Neural cell (in vitro differentiated cells): ENCODE measurements around the gene RSPH1. TPM values are rescaled to one million over a fixed set of nuclear protein-coding genes. Genes with fewer than 3 reads are reported as not detected.

ENCODE experiments used
- H2AFZ ChIP-seq: fragments of 200-600, 300-800 bp; sonication (generic), shearing (Covaris generic); 2 replicates; pipeline ENCODE4 v1.6.0; 2014; ENCODE audit warnings: low read depth, mild to moderate bottlenecking, antibody characterized with exemption, low read length, moderate library complexity
- H3F3A ChIP-seq: fragments of 200-600 bp; shearing (Covaris generic); 2 replicates; pipeline ENCODE4 v1.6.1; 2016; ENCODE audit warnings: mild to moderate bottlenecking, moderate library complexity, mixed read lengths, antibody characterized with exemption, low read length; ENCODE audit not compliant: insufficient read depth, poor library complexity, severe bottlenecking
- H3K27ac ChIP-seq: fragments of 200-600, 300-800 bp; sonication (generic), shearing (Covaris generic); 2 replicates; pipeline ENCODE4 v1.5.1; 2014; ENCODE audit warnings: mild to moderate bottlenecking, low read length, moderate library complexity
- H3K27me3 ChIP-seq: fragments of 300-800, 200-600 bp; sonication (generic), shearing (Covaris generic); 2 replicates; pipeline ENCODE4 v1.6.0; 2014; ENCODE audit warnings: mild to moderate bottlenecking, low read depth, low read length, moderate library complexity; ENCODE audit not compliant: insufficient read depth
- H3K36me3 ChIP-seq: fragments of 300-800, 200-600 bp; sonication (generic), shearing (Covaris generic); 2 replicates; pipeline ENCODE4 v1.5.1; 2014; ENCODE audit warnings: mild to moderate bottlenecking, antibody characterized with exemption, low read length, moderate library complexity; ENCODE audit not compliant: insufficient read depth
- H3K4me2 ChIP-seq: fragments of 300-800, 200-600 bp; sonication (generic), shearing (Covaris generic); 2 replicates; pipeline ENCODE4 v1.6.0; 2014; ENCODE audit warnings: mild to moderate bottlenecking, low read length
- H3K4me3 ChIP-seq: fragments of 300-800, 200-600 bp; sonication (generic), shearing (Covaris generic); 2 replicates; pipeline ENCODE4 v1.5.1; 2014; ENCODE audit warnings: mild to moderate bottlenecking, low read length, moderate library complexity
- H3K79me2 ChIP-seq: fragments of 200-600 bp; shearing (Covaris generic); replicated peaks from 2 replicates; pipeline ENCODE4 v1.6.0; 2014; ENCODE audit warnings: mild to moderate bottlenecking, low read length, moderate library complexity; ENCODE audit not compliant: insufficient read depth
- H3K9ac ChIP-seq: fragments of 300-800, 200-600 bp; sonication (generic), shearing (Covaris generic); 2 replicates; pipeline ENCODE4 v1.6.1; 2016; ENCODE audit warnings: mild to moderate bottlenecking, low read length, mixed read lengths
- H3K9me2 ChIP-seq: fragments of 200-600 bp; shearing (Covaris generic); 2 replicates; pipeline ENCODE4 v1.6.1; 2016; ENCODE audit warnings: mild to moderate bottlenecking, low read length, mixed read lengths; ENCODE audit not compliant: insufficient read depth
- H3K9me3 ChIP-seq: fragments of 200-600, 300-800 bp; sonication (generic), shearing (Covaris generic); 2 replicates; pipeline ENCODE4 v1.6.1; 2016; ENCODE audit warnings: mild to moderate bottlenecking, mixed run types, low read length, moderate library complexity, mixed read lengths
- H4K20me1 ChIP-seq: fragments of 200-600 bp; shearing (Covaris generic); 2 replicates; pipeline ENCODE4 v1.6.1; 2016; ENCODE audit warnings: mild to moderate bottlenecking, mixed run types; ENCODE audit not compliant: insufficient read depth
- CTCF ChIP-seq: fragments of 450-650 bp; IDR thresholded peaks from 2 replicates; pipeline ENCODE4 v1.5.1; 2014; ENCODE audit warnings: antibody characterized with exemption, mild to moderate bottlenecking, moderate library complexity; ENCODE audit not compliant: poor library complexity, severe bottlenecking
- EP300 ChIP-seq: fragments of 450-650 bp; conservative IDR thresholded peaks from 2 replicates; pipeline ENCODE4 v1.6.1; 2014; ENCODE audit warnings: antibody characterized with exemption, mild to moderate bottlenecking, moderate library complexity; ENCODE audit not compliant: poor library complexity, severe bottlenecking
- EZH2 ChIP-seq: fragments of 200-600, 300-800 bp; shearing (Covaris generic), sonication (generic); IDR thresholded peaks from 2 replicates; pipeline ENCODE4 v1.6.1; 2014; ENCODE audit warnings: antibody characterized with exemption, low read length, borderline replicate concordance, mild to moderate bottlenecking; ENCODE audit not compliant: insufficient read depth, poor library complexity, severe bottlenecking
- MXI1 ChIP-seq: fragments of 450-650 bp; conservative IDR thresholded peaks from 2 replicates; pipeline ENCODE4 v1.6.1; 2014; ENCODE audit warnings: antibody characterized with exemption, mild to moderate bottlenecking; ENCODE audit not compliant: poor library complexity, severe bottlenecking
- POLR2AphosphoS5 ChIP-seq: IDR thresholded peaks from 2 replicates; pipeline ENCODE4 v1.6.1; 2012
- RAD21 ChIP-seq: fragments of 450-650 bp; conservative IDR thresholded peaks from 2 replicates; pipeline ENCODE4 v1.6.1; 2014; ENCODE audit warnings: antibody characterized with exemption, mild to moderate bottlenecking, moderate library complexity
- REST ChIP-seq: IDR thresholded peaks from 2 replicates; pipeline ENCODE4 v1.6.1; 2012; ENCODE audit warnings: borderline replicate concordance
- SMC3 ChIP-seq: fragments of 450-650 bp; conservative IDR thresholded peaks from 2 replicates; pipeline ENCODE4 v1.6.1; 2014; ENCODE audit warnings: antibody characterized with exemption, mild to moderate bottlenecking, moderate library complexity; ENCODE audit not compliant: poor library complexity
- TAF1 ChIP-seq: IDR thresholded peaks from 2 replicates; pipeline ENCODE4 v1.6.1; 2012; ENCODE audit warnings: low read depth
- polyA plus RNA-seq: library from polyadenylated mRNA; depleted of rRNA; stranded (reverse); fragments of >200 nt; gene quantifications from 2 replicates; pipeline ENCODE4 v1.2.3, GENCODE V29; 2014

The RSPH1 gene
- polyA plus RNA-seq, 1 donor from 2014 or later: 1.3 TPM

- TF ChIP-seq REST (no peak), EP300 (no peak), TAF1 (no peak), MXI1 (no peak), EZH2 (no peak), CTCF (no peak)
- Histone ChIP-seq H3K9me3 (no peaks in the 10 kb centered on the region), H3K36me3 (no peaks in the 10 kb centered on the region), H3K4me3 (no peak overlapping the region), H3K9me2 (no peaks in the 10 kb centered on the region), H3K27me3 (no peaks in the 10 kb centered on the region), H3F3A (no peaks in the 10 kb centered on the region), H3K9ac (no peak overlapping the region), H4K20me1 (no peaks in the 10 kb centered on the region), H2AFZ (no peak overlapping the region), H3K4me2 (no peak overlapping the region), H3K27ac (no peak overlapping the region), H3K79me2 (no peaks in the 10 kb centered on the region)
Observed at GRCh38 chr21:42486072-42486471, 10.0 kb downstream of the RSPH1 start.

GRCh38 chr21:42484966-42485365 is 11.1 kb downstream of the RSPH1 start:
- H3K79me2 ChIP-seq: no peaks in the 10 kb centered on the region
- H3K4me3 ChIP-seq: no peak overlapping the region
- no peaks in the 10 kb centered on the region for H3K9me3 ChIP-seq
- no peaks in the 10 kb centered on the region for H4K20me1 ChIP-seq
- no peaks in the 10 kb centered on the region for H3K27me3 ChIP-seq
- no peaks in the 10 kb centered on the region for H3F3A ChIP-seq
- no peak overlapping the region for H3K9ac ChIP-seq
- H3K36me3 ChIP-seq: no peaks in the 10 kb centered on the region
- H3K9me2 ChIP-seq: no peaks in the 10 kb centered on the region
- H3K27ac ChIP-seq: no peak overlapping the region
- TF ChIP-seq RAD21 (no peak), SMC3 (no peak), TAF1 (no peak), EP300 (no peak), MXI1 (no peak), POLR2AphosphoS5 (no peak), CTCF (no peak), EZH2 (no peak), REST (no peak)
- no peak overlapping the region for H2AFZ ChIP-seq
- H3K4me2 ChIP-seq: no peak overlapping the region
